Activated effector memory CD4-positive, alpha-beta T cell treated with anti-CD3 and anti-CD28 coated beads, Interleukin-2, amount 50 U/mL, for 16 hours (primary cell): ENCODE measurements around the gene HMCN1.

Source experiments
- DNase-seq: peaks from one replicate; pipeline ENCODE4 v3.0.0-alpha.2; 2020

The HMCN1 gene

GRCh38 chr1:185808631-185809030, 74.4 kb downstream of the HMCN1 start:
- DNase-seq = no peak

- no peak for DNase-seq
Measured at GRCh38 chr1:185811073-185811709, 77.0 kb downstream of the HMCN1 start.

DNA sequence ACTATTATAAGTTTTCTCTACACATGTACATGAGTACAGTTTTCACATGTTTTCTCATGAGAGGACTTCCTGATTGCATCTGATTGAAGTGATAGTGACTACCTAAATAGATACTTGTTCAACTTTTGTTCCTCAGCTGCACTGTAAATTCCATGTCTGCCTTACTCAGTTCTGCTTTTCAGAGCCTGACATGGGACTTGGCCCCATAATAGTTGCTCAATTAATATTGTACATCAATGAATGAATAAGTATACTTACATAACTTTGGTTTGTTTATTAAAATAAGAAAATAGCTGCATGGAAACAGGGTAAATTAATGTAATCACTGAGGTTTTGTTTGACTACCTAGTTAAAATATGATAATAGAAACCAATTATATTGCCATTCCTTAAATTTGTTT, 78.7 kb downstream of the HMCN1 start:
- DNase-seq = no peak

DNA sequence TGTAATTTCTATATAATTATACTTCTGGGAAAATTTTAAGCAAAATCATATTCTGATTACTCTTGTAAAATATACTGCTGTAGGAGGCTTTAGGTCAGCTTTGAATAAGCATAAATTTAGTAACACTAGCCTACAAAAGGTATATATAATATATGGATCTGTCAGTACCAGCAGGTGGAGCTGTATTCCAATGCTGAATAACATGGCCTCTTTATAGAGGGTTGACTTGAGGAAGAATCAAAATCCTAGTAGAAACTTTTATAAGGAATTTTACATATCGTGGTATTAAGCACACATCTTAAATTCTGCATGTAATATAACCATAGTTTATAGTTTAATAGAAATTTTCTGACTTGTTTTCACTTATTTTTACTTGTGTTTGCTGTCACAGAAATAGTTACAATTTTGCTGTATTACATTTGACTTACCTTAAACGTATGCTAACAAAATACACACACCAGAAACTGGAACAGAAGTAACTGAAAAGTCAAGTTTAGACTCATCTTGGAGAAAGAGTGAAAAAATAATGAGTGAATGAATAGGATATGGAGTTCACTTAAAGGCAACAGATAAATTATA, 79.3 kb downstream of the HMCN1 start:
- no peak for DNase-seq

DNA sequence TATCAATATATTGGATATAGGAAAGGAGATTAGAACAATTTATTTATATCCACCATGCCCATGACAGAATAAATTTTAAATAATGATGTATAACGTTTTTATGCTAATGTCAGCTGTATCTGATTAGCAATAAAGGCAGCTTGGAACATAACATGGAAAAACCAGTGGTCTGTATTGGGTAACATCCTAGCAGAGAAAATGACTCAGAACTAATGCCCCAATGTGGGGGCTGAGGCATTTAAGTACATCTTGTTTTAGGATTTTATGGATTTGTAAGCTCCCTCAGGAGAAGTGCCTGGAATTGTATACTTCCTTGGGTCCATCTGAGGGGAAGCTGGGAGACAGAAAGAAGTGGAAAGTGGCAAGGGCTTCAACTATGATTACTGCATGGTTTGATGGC, 82.3 kb downstream of the HMCN1 start:
- DNase-seq = no peak

DNA sequence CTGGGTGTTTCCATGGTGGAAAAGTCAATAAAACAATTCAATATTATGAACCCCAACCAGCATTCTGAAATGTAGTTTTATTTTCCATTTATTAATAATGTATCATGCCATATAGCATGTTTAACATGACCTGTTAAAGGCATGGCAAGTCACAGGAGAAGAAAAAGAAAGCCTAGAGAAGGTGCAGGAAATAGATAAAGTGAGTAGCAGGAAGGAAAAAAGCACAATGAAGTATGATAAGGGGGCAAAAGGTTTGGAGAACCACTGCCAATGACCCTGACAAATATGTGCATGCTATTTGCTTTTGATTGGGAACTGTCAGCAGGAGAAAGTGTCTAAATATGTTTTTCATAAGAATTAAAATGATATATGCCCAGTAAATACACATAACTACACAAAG, 85.6 kb downstream of the HMCN1 start:
- DNase-seq = no peak

- DNase-seq = no peak
Measured at GRCh38 chr1:185821612-185822385, 87.6 kb downstream of the HMCN1 start.

- no peak for DNase-seq
Measured at GRCh38 chr1:185823467-185823866, 89.3 kb downstream of the HMCN1 start.

- DNase-seq = no peak
Measured at GRCh38 chr1:185824106-185824505, 89.9 kb downstream of the HMCN1 start.

GRCh38 chr1:185825556-185825955, 91.4 kb downstream of the HMCN1 start:
- no peak for DNase-seq

DNA sequence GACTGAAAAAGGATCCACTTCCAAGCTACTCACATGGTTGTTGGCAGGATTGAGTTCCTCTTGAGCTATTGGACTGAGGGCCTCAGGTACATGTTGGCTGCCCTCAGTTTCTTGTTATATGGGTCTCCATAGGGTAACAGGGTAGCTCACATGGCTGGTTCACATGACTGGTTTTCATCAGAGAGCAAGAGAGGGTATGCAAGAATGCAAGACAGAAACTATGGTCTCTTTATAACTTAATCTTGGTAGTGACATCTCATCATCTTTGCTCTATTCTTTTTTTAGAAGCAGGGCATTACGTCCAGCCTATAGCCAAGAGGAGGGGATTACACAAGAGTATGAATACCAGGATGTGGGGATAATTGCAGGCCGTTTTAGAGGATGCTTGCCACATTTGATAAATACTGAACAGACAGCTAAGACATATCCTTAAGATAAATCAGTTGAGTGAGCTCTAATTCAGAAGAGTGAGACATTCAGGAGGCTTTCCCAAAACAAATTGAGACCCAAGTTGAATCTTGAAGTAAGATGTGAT, 100.2 kb downstream of the HMCN1 start:
- no peak for DNase-seq

- no peak for DNase-seq
Measured at GRCh38 chr1:185835191-185835590, 101.0 kb downstream of the HMCN1 start.

DNA sequence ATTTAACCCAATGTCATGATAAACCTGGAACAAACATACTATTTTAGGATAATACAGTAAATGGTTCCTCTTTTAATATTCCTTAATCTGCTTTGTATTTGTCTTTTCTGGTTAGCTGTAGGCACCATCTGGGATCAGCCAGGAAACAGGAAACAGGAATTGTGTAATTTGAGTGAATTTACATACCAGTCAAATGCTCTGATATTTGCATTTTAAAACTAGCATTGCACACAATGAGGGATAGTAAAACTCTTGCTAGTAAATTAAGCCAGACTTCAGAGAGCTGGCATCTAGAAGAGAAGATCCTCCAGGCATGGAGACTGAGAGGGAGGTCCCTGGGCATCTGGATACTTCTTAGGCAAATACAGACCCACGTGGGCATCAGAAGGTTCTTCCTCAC, 103.5 kb downstream of the HMCN1 start:
- no peak for DNase-seq

DNA sequence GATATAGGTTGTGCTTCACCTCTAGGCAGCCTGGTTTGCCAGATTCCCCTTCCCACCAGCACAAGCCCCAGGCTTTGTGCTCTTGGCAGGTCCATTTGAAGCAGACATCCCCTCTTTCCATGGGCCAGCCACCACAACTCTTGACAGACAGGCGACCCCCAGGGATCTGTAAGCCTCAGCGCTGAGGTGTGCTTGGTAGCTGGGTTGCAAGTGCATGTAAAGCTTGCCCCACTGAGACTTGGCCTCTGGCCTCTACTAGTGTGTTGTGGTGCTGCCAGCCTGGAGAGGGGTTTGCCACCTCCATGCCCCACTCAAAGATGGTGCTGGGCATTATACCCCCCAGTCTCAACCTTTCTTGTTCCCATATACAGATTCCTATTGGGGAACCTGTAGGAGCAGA, 103.9 kb downstream of the HMCN1 start:
- DNase-seq = no peak

- no peak for DNase-seq
Measured at GRCh38 chr1:185840880-185841279, 106.7 kb downstream of the HMCN1 start.

DNA sequence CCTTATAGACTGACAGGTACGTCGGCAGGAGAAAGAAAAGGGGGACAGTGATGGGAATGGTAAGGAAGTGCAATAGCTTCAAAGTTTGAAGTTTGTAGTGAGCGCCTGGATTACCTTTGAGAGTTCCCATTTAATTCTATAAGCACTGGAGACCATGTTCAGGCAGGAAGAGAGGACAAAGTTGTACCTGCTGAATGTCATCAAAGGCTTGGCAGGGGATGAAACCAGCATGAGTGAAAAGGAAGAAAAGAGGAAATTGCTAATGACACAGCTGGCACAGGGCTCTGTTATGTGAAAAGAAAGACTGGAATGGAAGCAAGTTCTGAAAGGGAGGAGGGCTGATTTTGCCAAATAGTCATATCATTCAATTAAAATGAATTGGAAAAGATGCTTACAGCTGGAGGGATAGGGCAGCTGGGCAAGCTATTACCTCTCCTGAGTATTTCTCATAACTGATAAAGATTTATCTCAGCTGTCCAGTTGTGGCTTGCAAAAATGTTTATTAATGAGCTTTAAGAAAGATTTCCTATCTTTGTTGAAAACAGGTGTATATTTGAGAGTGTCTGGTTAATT, 109.2 kb downstream of the HMCN1 start:
- DNase-seq = no peak

DNA sequence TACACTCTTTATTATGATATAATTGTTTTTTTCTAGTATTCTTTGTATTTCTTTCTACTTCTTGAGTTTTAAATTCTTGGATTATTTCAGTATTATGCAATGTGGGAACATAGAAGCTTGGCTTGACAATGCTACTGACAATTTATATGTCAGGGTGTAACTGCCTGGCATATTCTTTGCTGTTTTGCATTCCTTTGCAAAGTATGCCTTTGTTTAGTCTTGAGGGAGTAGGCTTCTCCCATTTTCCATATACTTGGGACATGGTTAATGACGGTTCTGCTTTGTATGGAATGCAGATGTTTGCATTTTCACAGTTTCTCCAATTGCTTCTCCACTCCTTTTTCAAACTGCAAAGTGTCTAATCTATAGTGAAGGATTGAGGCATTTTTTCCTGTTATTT, 109.8 kb downstream of the HMCN1 start:
- DNase-seq = no peak

DNA sequence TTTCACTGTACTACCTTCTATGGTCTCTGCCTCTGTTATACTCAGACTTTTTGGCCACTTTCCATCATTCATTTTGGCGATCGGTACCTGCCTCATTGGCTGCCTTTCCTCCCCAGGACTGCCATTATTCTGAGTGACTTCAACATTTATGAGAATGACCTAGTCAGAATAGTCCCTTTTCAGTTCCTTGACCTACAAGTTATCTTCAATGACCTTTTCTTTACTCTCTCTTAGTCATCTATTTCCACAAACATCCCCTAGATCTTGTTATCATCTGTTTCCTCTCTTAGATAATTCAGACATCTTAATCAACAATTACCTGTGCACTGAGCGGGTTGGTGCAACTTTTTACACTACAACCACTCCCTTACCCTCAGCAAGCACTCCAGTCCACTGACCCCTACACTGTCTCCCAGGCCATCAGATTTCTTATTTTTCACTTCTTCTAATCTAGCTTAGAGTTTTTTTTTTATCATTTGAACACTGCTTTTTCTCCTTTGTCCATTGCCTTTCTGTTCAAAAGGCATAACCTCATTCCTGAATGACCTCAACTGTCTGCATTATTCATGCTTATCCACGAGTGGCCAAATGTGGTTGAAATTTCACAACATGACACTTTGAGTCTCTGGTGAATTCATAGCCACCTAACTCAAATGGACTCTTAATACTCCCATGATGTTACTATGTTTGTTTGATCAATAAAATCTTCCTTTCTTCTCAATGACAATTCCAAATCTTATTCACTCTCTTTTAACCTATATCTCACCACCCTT, 112.7 kb downstream of the HMCN1 start:
- no peak for DNase-seq

DNA sequence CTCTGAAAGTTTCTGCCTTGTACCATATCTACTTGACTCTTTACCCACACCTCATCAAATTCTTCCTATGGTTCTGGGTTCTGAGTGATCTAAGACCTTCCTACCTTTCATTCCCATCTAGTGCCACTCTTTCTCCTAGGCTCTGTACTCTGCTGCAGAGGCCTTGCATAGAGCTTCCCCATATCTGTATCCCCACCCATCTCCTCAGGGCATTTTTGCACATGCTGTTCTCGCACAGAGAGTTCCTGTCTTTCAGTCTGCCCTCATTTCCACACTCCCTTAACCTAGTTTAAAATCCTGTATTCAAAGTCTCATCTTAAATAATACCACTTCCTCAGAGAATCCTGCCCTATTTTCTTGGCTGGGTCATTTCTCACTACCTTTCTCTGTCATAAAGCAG, 114.8 kb downstream of the HMCN1 start:
- DNase-seq = no peak

GRCh38 chr1:185850366-185850765, 116.2 kb downstream of the HMCN1 start:
- no peak for DNase-seq

- DNase-seq = no peak
Measured at GRCh38 chr1:185853739-185854138, 119.5 kb downstream of the HMCN1 start.

GRCh38 chr1:185856482-185856881, 122.3 kb downstream of the HMCN1 start:
- no peak for DNase-seq

DNA sequence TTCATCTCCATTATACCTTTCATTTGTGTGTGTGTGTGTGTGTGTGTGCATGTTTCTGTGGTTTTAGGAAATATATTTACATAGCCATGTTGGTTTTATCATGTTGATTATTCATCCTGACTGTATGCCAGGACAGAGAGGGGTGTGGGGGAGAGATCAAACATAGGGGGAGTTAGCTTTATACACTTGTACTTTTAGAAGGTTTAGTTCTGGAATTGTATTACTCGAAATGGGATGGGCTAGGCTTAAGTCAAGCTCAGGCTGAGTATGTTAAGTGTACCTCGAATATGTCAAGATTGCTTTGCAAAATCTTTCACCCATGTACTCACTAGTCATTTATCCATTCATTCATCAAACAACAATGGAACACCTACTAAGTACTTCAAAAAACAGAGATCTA, 123.3 kb downstream of the HMCN1 start:
- DNase-seq = no peak
